GM18870 (cell line): ENCODE data around the gene HSD11B2.

ENCODE experiments used
- ATAC-seq: cut with Tn5 transposase; IDR thresholded peaks from one replicate; pipeline ENCODE4 v1.9.1; 2021; ENCODE audit warnings: moderate library complexity; ENCODE audit not compliant: unreplicated experiment

The HSD11B2 gene

DNA sequence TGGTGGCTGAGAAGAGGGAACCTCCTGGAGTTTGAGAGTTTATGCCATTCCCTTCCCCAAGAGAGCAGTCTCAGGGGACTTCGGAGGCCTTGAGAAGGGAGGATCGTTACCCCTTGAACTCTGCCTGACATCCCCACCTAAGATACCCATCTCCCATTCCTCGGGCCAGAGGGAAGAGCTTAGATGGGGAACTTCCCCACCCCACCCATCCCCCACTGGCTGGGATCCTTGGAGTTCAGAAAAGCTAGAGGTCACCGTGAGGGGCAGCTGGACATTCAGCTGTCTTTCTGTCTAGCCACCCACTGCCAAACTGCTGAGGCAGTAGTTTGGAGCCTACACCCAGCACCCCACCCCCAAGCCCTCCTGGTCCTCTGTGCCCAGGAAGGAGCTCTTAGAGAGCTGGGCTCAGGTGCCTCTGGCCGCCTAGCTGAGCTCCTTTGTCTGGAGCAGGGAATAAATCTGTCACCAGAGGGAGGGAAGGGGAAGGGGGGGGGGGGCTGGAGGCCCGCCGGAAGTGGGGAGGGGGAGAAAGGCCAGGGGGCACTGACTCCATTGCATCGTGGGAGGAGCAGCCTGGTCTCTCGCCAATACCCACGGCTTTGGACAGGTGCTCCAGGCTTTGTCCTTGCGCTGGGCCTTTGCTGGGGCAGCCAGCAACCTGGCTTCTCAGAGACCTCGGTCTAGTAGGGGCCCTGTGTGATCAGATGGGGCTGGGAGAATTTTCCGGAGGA, 1.0 kb downstream of the HSD11B2 start:
- no peak for ATAC-seq

DNA sequence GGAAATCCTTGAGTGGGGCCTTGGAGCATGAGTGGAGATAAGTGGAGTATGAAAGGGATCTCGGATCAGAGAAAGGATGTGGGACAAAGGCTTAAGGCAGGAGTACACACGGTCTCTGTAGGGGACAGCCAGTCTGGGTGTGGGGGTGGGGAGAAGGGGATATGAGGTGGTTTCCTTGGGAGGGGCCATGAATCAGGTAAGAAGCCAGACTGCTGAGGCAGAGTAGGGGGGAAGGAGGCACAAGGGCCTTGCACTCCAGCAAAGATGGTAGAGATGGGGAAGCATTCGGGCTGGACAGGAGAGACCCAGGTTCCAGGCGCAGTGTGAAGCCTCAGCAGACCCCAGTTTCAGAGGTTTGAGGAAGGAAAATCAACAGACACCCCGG, 1.6 kb downstream of the HSD11B2 start:
- no peak for ATAC-seq

DNA sequence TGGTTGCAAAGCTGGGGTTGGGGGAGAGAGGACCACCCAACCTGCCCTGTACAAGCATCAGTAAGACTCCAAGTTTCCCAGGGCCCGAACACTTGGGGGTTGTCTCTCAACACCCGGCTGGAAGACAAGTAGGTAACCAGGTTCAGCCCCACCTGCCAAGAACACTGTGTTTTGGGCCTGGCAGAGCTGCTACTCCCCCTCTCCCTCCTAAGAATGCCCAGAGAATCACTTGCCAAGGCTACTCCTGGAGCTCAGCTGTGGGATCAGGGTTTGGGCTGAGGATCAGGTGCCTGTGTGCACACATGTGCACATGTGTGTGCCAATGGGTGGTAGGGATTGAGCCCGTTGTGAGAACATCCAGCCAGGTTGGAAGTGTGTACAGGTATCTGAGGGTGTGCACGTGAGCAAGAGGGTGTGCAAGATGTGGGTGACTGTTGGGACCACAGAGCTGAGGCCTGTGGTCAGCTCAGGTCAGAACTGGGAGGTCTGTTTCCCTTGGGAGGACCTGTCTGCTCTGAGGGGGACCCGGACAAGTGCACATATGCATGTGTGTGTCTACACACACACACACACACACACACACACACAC, 2.3 kb downstream of the HSD11B2 start:
- ATAC-seq: no peak

DNA sequence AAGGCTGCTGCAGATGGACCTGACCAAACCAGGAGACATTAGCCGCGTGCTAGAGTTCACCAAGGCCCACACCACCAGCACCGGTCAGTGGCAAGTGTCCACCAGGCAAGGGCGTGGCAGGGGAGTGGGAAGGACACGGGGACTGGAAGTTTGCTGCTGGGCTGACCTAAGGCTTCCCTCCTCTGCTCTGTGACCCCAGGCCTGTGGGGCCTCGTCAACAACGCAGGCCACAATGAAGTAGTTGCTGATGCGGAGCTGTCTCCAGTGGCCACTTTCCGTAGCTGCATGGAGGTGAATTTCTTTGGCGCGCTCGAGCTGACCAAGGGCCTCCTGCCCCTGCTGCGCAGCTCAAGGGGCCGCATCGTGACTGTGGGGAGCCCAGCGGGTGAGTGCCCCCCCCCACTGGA, 4.8 kb downstream of the HSD11B2 start:
- ATAC-seq: no peak

DNA sequence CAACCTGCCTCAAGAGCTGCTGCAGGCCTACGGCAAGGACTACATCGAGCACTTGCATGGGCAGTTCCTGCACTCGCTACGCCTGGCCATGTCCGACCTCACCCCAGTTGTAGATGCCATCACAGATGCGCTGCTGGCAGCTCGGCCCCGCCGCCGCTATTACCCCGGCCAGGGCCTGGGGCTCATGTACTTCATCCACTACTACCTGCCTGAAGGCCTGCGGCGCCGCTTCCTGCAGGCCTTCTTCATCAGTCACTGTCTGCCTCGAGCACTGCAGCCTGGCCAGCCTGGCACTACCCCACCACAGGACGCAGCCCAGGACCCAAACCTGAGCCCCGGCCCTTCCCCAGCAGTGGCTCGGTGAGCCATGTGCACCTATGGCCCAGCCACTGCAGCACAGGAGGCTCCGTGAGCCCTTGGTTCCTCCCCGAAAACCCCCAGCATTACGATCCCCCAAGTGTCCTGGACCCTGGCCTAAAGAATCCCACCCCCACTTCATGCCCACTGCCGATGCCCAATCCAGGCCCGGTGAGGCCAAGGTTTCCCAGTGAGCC, 5.8 kb downstream of the HSD11B2 start:
- ATAC-seq: no peak

DNA sequence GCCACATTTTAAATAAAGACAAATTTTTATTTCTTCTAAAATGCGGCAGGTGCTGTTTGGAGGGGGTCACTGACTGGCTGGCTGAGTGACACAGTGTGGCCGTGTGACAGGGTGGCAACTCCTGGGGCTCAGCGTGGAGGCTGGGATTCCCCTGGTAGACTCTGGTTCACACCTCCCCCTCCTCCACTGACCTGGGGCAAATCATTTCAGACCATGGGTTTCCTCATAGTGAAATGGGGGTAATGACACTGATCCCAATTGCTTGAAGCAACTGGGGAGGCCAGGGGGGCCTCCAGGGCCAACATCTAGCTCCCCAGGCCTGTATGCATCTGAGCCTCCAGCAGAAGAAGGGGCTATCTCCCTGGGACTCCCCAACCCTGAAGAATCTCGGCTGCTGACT, 6.6 kb downstream of the HSD11B2 start:
- ATAC-seq: no peak

DNA sequence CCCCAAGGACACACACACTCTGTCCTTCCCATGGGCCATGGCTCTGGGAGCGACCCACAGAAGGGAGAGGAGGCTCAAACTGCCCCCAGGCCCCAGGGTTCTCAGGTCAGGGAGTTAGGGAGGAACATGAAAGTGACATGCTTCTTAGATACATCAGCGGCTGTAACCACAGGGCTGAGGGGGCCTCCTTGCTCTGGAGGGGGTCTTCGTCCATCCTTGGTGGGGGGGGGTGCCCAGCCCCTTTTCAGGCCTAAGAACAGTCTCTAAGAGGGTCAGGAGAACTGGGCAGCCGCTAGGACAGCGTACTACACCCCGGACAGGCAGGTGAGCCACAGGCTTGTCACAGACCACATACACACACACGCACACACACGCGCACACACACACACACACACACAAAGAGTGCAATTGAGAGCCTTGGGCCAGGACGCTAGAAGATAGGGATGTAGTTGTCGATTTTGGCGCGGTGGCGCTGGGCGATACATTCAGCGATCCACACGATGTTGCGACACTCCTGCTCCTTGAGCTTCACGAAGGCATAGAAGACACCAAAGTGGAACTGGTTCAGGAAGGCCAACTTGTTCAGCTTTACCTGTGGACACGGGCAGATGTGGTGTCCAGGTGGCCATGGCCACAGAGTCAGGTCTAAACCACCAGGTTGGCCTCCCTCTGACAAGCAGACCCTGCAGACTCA, 7.3 kb downstream of the HSD11B2 start:
- ATAC-seq: no peak

DNA sequence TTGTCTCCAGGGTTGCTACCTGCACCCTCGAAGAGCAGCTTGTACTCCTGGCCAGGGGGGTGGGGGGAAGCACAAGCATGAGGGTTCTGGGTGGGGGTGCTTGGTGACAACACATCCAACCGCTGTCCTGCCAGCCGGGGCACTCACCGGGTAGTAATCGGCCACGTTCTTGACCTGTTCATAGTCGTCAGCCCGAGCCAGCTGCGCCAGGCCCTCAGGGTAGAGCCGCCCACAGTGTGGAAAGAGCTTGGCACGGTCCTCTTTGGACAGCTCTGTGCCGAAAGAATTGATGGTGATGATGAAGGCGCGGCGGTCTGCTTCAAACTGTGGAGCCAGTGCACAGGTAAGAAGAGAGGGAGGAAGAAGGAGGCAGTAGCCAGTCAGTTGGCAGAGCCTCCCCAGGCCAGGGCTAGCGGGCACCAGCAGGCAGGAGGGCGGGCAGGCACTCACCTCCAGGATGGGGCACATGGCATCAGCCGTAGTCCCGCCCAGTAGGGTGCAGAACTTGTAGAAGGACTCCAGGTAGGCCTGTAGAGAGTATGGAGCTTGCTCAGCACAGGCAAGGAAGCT, 8.0 kb downstream of the HSD11B2 start:
- ATAC-seq: no peak

DNA sequence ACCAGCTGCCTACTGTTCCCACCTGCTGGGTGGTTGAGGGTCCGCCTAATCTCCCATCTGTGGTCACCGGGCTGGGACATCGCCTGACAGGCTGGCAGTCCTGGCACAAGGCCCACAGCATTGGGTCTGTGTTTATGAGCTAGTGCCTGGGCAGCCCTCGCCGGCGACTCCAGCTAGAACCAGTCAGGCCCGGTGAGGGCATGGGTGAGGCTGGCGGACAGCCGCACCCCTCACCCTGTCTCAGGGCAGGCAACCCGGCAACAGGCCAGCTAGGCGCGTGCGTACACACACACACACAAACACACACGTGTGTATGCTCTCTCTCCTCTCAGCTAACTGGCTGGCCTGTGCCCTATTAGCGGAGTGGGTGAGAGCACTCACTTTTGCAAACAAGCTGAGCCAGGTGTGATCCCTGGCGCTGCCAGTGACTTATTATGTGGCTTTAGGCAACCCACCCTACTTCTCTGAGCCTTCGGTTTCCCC, 10.4 kb downstream of the HSD11B2 start:
- ATAC-seq: no peak

DNA sequence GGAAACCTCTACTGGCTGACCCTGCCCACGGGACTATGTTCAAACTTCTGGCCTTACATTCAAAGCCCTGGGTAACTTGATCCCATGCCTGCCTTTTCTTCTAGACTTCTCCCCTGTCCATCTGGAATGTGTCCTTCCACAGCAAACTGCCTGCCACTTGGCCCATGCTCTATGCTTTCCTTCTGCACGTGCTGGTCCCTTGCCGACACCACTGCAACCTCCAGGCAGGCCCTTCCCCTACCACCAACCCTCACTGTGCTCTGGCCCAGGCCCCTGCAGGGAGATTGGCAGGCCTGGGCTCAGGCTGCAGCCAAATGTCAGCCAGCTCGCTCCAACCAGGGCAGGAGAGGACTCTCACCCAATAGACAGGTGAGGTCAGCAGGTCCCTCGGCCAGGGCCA, 11.0 kb downstream of the HSD11B2 start:
- no peak for ATAC-seq

DNA sequence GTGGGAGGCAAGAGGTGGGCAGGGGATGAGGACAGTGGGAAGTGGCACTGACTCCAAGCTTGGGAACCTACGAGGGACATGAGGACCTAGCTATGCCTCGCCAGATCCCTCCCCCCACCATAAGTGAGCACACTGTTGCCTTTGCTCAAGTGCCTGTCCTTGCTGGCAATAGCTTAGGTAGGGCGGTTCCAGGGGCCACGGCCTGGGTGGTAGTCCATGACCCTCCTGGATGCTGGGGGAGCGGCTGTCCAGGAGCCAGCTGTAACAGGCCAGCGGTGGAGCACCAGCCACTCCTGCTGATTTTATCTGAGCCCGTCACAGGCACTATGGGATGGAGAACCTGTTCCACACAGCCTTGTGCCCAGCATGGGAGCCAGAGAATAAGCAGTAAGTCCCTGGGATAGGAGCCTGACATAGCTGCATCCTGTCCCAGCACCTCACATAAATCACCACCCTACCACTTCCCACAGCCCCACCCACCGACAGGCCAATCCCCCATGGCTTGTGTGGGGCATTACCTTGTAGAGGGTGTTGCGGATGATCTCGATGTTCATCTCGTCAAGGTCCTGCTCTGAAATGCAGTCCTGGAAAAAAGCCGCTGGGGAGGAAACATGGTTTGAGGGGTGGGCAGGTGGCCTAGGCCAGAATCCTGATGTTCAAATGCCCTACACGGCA, 11.8 kb downstream of the HSD11B2 start:
- ATAC-seq: no peak

DNA sequence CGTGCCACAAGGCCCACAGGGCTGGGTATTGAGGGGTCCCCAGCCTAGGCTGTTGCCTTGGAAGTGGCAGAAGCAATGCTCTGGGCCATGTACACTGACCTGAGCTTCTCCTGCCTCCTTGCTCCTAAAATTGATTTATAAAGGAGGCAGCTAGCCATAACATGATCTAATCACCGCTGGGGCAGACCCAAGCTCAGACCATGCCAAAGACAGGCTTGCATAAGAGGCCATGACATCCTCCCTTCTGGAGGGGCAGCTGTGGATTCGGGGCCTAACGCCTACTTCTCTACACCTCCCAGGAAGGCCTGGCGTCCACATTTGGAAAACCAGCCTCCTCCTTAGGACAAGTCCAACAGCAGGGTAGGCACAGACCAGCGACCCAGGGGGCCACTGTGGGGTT, 12.3 kb downstream of the HSD11B2 start:
- ATAC-seq: no peak

DNA sequence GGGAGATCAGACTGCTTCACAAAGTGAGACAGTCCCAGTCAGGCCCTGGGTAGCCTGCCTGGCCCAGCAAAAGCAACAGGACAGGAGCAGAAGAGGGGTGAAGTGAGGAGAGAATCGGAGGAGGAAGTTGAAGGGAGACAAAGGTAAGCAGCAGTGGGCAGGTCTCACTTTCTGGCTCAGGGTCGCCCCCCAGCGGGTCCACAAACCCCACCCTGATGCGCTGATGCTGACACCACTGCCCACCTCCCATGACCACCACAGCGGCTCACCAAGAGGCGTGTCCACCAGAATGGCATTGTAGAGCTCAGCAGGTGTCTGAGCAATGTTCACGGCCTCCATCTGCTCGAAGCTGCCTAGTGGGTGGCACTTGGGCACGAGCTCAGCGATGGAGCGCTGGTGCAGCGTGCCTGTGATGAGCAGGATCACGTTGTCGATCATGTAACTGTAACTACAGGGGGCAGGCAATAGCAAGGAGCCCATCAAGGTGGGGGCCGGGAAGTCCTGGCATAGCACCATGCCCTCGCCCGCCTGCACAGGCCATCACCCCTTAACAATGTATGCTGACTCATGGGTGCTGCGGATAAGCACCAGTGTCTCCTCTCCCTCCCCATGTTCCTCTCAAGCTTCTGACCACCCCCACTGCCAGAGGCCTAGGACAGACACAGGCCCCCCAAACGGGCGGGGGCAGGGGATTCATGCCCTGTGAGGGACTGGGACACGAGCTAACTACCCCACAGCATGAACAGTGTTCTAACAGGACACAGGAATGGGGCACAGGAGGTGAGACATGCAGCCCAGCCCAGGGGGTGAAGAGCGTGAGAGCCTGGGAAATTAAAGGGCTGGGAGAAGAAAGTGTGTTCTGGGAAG, 13.6 kb downstream of the HSD11B2 start:
- ATAC-seq: no peak

DNA sequence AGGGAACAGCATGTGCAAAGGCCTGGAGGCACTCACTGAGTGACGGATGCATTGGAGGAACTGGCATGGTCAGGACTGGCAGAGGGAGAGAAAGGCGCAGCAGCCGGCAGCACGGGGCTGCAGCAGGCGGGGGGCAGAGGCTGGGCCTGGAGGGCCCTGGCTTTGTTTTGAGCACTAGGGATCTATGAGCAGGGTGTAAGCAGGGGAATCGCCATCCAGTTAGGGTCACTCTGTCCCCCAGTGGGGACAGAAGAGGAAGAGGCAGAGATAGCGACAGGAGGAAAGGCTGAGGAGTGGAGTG, 14.2 kb downstream of the HSD11B2 start:
- no peak for ATAC-seq

DNA sequence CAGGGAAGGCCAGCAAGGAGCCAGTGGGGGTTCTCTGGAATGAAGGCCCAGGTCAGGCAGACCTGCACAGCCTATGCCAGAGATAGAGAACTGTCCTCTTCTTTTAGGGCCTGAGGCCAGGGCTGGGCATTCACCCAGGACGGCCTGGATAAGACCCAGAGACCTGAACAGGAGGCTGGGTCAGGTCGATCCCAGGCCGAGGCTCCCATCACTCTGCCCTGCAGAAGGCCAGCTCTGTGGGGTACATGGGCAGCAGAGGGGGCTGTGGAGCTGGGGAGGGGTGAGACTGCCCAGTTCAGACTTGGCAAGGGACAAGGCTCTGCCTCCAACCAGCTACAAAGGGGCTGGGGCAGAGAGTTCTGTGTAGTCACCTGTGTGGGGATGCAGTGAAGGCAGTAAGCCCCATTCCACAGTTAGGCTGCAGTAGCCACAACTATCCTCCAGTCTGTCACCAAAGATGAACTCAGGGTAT, 14.6 kb downstream of the HSD11B2 start:
- no peak for ATAC-seq

DNA sequence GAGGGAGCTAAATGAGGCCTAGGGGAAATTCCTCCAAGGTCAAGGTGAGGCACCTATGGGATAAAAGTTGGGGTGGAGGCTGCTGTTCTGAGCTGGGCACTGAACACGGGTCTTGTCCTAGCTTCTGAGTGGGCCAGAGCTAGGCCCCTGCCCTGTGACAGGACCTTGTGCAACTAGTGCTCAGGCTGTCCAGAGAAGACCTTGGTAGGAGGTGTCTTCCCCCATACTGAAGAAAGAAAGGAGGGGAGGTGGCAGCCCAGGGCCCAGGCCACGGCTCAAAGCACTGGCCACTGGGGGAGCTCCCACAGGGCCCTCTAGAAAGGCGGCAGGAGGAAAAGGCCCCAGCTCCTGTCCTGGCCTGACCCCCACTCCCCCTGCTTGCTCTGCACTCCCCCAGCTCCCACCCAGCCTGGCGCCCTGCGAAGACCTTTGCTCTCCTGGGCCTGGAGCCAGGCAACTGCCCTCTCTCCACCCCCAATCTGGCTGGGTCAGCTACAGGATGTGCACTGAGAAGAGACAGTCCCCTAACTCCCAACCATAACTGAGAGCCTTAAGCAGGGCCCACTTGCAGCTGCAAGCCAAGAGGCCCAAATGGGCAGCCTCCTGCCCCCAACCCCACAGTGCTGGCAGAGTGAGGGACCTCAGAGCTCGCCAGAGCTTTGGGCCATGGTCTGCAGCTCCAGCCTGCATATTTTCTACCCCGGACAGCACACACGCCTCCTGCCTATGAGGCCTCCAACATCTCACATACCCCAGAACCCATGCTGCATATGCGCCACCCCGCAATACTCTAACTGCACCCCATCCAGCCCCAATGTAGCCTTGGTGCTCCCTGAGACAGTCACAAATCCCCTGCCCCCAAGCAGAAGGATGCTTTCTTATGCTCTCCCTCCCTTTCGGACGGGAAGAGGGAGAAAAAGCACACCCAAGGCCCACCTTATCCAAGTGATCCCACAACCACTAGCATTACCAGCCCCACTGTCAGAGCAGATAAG, 15.3 kb downstream of the HSD11B2 start:
- ATAC-seq: no peak

DNA sequence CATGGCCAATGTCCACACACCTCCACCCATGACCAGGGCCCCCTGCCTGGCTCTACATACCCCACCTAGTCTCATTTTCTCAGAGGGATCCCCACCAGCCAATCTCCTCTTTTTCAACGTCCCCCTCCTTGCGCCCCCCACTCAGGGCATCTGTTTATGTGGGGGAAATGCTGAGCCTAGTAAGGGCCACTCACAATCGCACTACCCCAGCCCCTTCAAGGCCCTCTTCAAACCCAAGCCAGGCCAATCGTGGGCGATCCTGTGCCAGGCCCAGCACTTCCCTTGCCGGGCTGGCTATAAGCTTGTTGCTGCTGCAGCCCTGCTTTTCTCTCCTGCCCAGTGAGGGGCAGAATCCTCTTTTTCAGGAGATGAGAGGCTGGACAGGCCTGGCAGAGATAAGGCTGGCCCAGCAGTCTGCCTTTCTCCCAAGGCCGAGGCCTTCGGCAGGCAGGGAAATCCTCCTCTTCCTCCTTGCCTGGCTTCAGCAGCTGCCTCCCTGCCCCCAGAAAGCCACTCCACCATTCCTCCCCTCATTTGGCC, 16.1 kb downstream of the HSD11B2 start:
- no peak for ATAC-seq

DNA sequence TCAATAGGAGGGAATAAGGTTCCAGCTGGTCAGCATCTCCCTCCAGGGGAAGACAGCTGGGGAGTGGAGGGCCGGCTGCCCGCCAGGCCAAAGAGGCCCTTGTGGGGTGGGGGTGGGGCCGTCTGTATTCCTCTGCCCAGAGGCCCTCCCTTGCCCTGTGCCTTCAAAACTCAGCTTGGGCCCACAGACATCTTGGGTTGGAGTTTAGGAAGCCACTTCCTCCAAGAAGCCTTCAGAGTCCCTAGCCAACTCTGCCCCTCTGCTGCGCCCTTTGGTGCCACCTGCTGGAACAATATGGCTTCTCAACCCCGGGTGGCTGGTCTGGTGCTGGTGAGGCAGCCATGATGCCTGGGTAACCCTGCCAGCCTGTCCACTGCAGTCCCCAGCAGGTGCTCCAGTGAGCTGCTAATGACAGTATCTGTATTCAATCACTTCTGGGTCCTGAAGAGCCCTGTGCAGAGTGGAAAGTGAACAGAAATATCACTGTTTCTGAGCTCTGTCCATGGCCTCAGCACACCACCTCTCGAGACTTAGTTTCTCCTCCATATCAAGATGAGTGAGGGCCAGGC, 16.7 kb downstream of the HSD11B2 start:
- no peak for ATAC-seq
